Transverse colon (tissue), 4 donors: ENCODE data around the gene TRIM67. TPM values are rescaled to one million over a fixed set of nuclear protein-coding genes. Genes with fewer than 3 reads are reported as not detected.

ENCODE experiments used
- DNase-seq: peaks from one replicate; pipeline ENCODE4 v3.0.0-alpha.2; 2019
- H3K27ac ChIP-seq, 4 donors: fragments of 200-600 bp; sonication (generic); 2 replicates each; pipeline ENCODE4 v1.5.1; 2016 to 2018; ENCODE audit warnings: inconsistent platforms in 4 of 4
- H3K27me3 ChIP-seq: fragments of 200-600 bp; sonication (generic); 2 replicates; pipeline ENCODE4 v1.5.1; 2017; ENCODE audit warnings: inconsistent platforms
- H3K36me3 ChIP-seq, 4 donors: fragments of 200-600 bp; sonication (generic); 2 replicates each; pipeline ENCODE4 v1.5.1; 2017 to 2019; ENCODE audit warnings: inconsistent platforms in 4 of 4
- H3K4me1 ChIP-seq, 4 donors: fragments of 200-600 bp; sonication (generic); 2 replicates each; pipeline ENCODE4 v1.5.1; 2017 to 2020; ENCODE audit warnings: inconsistent platforms in 4 of 4
- H3K4me3 ChIP-seq, 4 donors: fragments of 200-600 bp; sonication (generic); 1 replicate in 1 of 4; 2 replicates in 3 of 4; pipeline versions ENCODE4 v1.5.1 to v1.6.1; 2017 to 2019; ENCODE audit warnings: inconsistent platforms in 4 of 4
- H3K9me3 ChIP-seq, 2 donors: fragments of 200-600 bp; sonication (generic); 2 replicates each; pipeline ENCODE4 v1.5.1; 2017 to 2019; ENCODE audit warnings: inconsistent platforms in 2 of 2
- CTCF ChIP-seq, 5 experiments: fragments of 200-600 bp in 3 of 5; fragments of 450-650 bp in 2 of 5; sonication (generic) in 3 of 5; IDR thresholded peaks; 1 replicate in 2 of 5; 2 replicates in 3 of 5; pipeline ENCODE4 v1.5.1; 2016 to 2017; ENCODE audit warnings: antibody characterized with exemption in 5 of 5, inconsistent platforms in 3 of 5, mild to moderate bottlenecking in 2 of 5, moderate library complexity in 1 of 5
- EP300 ChIP-seq: sonication (generic); formaldehyde crosslinking; IDR thresholded peaks from one replicate; pipeline ENCODE4 v1.6.1; 2017; ENCODE audit warnings: antibody characterized with exemption, low read depth
- POLR2A ChIP-seq: fragments of 450-650 bp; IDR thresholded peaks from one replicate; pipeline ENCODE4 v1.6.1; 2016; ENCODE audit warnings: antibody characterized with exemption, mild to moderate bottlenecking, moderate library complexity
- POLR2AphosphoS5 ChIP-seq, 3 donors: sonication (generic); formaldehyde crosslinking; IDR thresholded peaks; one replicate each; pipeline ENCODE4 v1.6.1; 2016; ENCODE audit warnings: antibody characterized with exemption in 3 of 3
- WGBS, 2 donors: methylation state at CpG; one replicate each; pipeline ENCODE4 v1.1.5; 2018; ENCODE audit warnings: low coverage in 1 of 2; 5-methylcytosine and 5-hydroxymethylcytosine counted together
- in situ Hi-C, 4 donors: fragments of 200-750 bp; cut with MboI; loops; one replicate each; pipeline versions ENCODE4 v1.15.0 to v1.15.1; 2017; ENCODE audit warnings: low sequenced_read_pairs in 3 of 4, low pct_ligation_motif_present in 1 of 4, low pct_unique_long_range_greater_than_20kb in 1 of 4
- intact Hi-C: fragments of 100-400 bp; cut with DNase I; formaldehyde crosslinking; loops from one replicate; pipeline ENCODE4 v1.15.1; 2023; ENCODE audit warnings: low total_unique reads
- total RNA-seq, 4 donors: library from RNA; depleted of rRNA; stranded (reverse); fragments of >200 nt; gene quantifications; one replicate each; pipeline ENCODE4 v1.1.0, GENCODE V29; 2016

Gene TRIM67
- total RNA-seq, 4 donors from 2014 or later = under 0.01 to 0.16 TPM; not detected in 2

- Histone ChIP-seq H3K4me1 (peaks cover 4 to 26% (median 19%) of the 10 kb centered on the region in 4 donors), H3K36me3 (no peaks in the 10 kb centered on the region), H3K27me3 (peaks cover 93% of the 10 kb centered on the region), H3K27ac (no peak overlapping the region), H3K9me3 (no peaks in the 10 kb centered on the region), H3K4me3 (peak overlapping the region in 1 of 4 donors; percentile 44)
- WGBS, 2 donors = 12% methylated on average over 76 of the region's 97 CpGs; no CpG with 5 or more reads in 1 of the 2 donors
- intact Hi-C loops = no loop called here
- in situ Hi-C loops = no loop called here
- no peak for DNase-seq
- TF ChIP-seq EP300 (no peak), POLR2AphosphoS5 (IDR thresholded peaks at IDR 0.05) (no peak), POLR2A (no peak), CTCF (IDR thresholded peaks at IDR 0.05) (no peak)
Measured at GRCh38 chr1:231162970-231163829, 1.3 kb downstream of the TRIM67 start.

- in situ Hi-C loops = no loop called here
- TF ChIP-seq POLR2AphosphoS5 (IDR thresholded peaks at IDR 0.05) (no peak), CTCF (IDR thresholded peaks at IDR 0.05) (no peak), POLR2A (no peak), EP300 (no peak)
- Histone ChIP-seq H3K27ac (no peak overlapping the region), H3K9me3 (no peaks in the 10 kb centered on the region), H3K4me3 (no peak overlapping the region), H3K36me3 (no peaks in the 10 kb centered on the region), H3K4me1 (peaks cover 4 to 26% (median 19%) of the 10 kb centered on the region in 4 donors), H3K27me3 (peaks cover 88% of the 10 kb centered on the region)
- DNase-seq = no peak
- intact Hi-C loops = no loop called here
- 30% methylated on average over 17 of the region's 23 CpGs; no CpG with 5 or more reads in 1 of the 2 donors for WGBS, 2 donors
Measured at GRCh38 chr1:231163830-231164427, 2.1 kb downstream of the TRIM67 start.

GRCh38 chr1:231165371-231165770 lies 3.5 kb downstream of the TRIM67 start:
- H3K4me1 ChIP-seq = peaks cover 4 to 26% (median 19%) of the 10 kb centered on the region in 4 donors
- H3K36me3 ChIP-seq = no peaks in the 10 kb centered on the region
- intact Hi-C loops (no loop called here), in situ Hi-C loops (no loop called here)
- H3K27me3 ChIP-seq = peaks cover 74% of the 10 kb centered on the region
- DNase-seq = no peak
- no peak overlapping the region for H3K4me3 ChIP-seq
- no peaks in the 10 kb centered on the region for H3K9me3 ChIP-seq
- H3K27ac ChIP-seq = no peak overlapping the region
- 100% methylated on average over 1 of the region's 1 CpG for WGBS, 2 donors
- no peak for TF ChIP-seq EP300
- TF ChIP-seq POLR2AphosphoS5 (IDR thresholded peaks at IDR 0.05) = no peak

- peaks cover 63% of the 10 kb centered on the region for H3K27me3 ChIP-seq
- in situ Hi-C loops (no loop called here), intact Hi-C loops (no loop called here)
- H3K27ac ChIP-seq = no peak overlapping the region
- no peaks in the 10 kb centered on the region for H3K36me3 ChIP-seq
- DNase-seq = no peak
- H3K9me3 ChIP-seq = no peaks in the 10 kb centered on the region
- H3K4me1 ChIP-seq = peaks cover 4 to 21% (median 17%) of the 10 kb centered on the region in 4 donors
- TF ChIP-seq CTCF (IDR thresholded peaks at IDR 0.05) (no peak), EP300 (no peak), POLR2AphosphoS5 (IDR thresholded peaks at IDR 0.05) (no peak), POLR2A (no peak)
- H3K4me3 ChIP-seq = no peak overlapping the region
Measured at GRCh38 chr1:231166398-231166797, 4.5 kb downstream of the TRIM67 start.
